GM12865 (cell line): Measurements from ENCODE around the gene AGFG2.
"Not testable (repeated sequence)": the region's sequence is repeated elsewhere in the genome, so short reads cannot be mapped to it uniquely, and the experiment has no call there.

ENCODE experiments used
- DNase-seq: peaks from one replicate; pipeline ENCODE4 v3.0.0; 2010; ENCODE audit warnings: low read depth
- H3K4me3 ChIP-seq: 2 replicates; pipeline ENCODE4 v1.5.1; 2011; ENCODE audit warnings: mild to moderate bottlenecking, low read depth, low read length, control low read depth
- TF ChIP-seq, protein P1 (sequence below): IDR thresholded peaks from 2 replicates; pipeline ENCODE4 v1.5.1; 2011; ENCODE audit warnings: low read length, control low read depth, low read depth, inconsistent platforms; ENCODE audit not compliant: insufficient read depth; ENCODE audit errors: missing control alignments

AGFG2 gene

DNA sequence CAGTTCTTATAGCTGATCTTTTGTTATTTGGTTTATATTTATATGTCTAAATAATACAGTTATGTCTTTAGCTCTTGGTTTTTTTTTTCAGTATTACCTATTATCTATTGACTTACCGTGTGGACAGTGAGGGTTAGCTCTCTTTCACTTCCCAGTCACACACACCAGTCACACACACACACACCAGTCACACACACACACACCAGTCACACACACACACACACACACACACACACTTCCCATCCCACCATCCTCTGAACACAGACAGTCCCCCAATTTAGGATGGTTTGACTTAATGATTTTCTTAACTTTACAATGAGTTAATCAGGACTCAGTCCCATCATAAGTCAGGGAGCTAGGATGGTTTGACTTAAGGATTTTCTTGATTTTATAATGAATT is 18.9 kb upstream of the AGFG2 start:
- peak; percentile 58 for DNase-seq
- TF ChIP-seq, protein P1, sequence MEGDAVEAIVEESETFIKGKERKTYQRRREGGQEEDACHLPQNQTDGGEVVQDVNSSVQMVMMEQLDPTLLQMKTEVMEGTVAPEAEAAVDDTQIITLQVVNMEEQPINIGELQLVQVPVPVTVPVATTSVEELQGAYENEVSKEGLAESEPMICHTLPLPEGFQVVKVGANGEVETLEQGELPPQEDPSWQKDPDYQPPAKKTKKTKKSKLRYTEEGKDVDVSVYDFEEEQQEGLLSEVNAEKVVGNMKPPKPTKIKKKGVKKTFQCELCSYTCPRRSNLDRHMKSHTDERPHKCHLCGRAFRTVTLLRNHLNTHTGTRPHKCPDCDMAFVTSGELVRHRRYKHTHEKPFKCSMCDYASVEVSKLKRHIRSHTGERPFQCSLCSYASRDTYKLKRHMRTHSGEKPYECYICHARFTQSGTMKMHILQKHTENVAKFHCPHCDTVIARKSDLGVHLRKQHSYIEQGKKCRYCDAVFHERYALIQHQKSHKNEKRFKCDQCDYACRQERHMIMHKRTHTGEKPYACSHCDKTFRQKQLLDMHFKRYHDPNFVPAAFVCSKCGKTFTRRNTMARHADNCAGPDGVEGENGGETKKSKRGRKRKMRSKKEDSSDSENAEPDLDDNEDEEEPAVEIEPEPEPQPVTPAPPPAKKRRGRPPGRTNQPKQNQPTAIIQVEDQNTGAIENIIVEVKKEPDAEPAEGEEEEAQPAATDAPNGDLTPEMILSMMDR, result no peak
- no peak overlapping the region for H3K4me3 ChIP-seq

GRCh38 chr7:100521076-100521475 is 17.9 kb upstream of the AGFG2 start:
- H3K4me3 ChIP-seq, result no peak overlapping the region
- DNase-seq, result no peak
- TF ChIP-seq, protein P1, result no peak

DNA sequence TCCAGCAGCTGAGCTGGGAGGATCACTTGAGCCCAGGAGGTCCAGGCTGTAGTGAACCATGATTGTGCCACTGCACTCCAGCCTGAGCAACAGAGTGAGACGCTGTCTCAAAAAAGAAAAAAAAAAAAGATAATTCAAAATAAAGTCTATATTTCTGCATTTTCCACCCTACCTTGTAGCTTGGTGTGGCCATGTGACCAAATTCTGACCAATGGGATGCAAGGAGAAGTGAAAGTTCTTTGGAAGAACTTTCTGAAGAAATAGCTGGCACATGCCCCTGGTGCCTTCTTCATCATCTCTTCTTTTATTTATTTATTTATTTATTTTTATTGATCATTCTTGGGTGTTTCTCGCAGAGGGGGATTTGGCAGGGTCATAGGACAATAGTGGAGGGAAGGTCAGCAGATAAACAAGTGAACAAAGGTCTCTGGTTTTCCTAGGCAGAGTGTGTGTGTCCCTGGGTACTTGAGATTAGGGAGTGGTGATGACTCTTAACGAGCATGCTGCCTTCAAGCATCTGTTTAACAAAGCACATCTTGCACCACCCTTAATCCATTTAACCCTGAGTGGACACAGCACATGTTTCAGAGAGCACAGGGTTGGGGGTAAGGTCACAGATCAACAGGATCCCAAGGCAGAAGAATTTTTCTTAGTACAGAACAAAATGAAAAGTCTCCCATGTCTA is 17.0 kb upstream of the AGFG2 start:
- not testable (repeated sequence) for DNase-seq, H3K4me3 ChIP-seq

GRCh38 chr7:100523192-100523591 is 15.8 kb upstream of the AGFG2 start:
- DNase-seq, H3K4me3 ChIP-seq: not testable (repeated sequence)

DNA sequence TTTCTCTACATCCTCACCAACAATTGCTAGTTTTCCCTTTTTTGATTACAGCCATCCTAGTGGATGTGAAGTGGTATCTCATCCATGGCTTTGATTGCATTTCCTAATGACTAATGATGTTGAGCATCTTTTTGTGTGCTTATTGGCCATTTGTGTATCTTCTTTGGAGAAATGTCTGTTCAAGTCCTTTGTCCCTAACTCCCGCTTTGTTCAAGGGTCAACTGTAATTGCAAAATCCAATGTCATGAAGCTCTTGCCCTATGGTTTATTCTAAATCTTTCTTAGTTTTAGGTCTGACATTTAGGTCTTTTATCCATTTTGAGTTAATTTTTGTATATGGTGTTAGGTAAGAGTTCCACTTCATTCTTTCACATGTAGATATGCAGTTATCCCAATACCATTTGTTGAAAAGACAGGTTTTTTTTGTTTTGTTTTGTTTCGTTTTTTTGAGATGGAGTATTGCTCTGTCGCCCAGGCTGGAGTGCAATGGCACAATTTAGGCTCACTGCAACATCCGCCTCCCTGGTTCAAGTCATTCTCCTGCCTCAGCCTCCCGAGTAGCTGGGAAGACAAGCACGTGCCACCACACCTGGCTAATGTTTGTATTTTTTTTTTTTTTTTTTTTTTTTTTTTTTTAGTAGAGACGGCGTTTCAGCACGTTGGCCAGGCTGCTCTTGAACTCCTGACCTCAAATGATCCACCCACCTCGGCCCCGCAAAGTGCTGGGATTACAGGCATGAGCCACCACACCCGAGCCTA is 10.7 kb upstream of the AGFG2 start:
- not testable (repeated sequence) for H3K4me3 ChIP-seq, DNase-seq

- H3K4me3 ChIP-seq, result no peak overlapping the region
- TF ChIP-seq, protein P1, result no peak
- DNase-seq, result no peak
These were observed 6.6 kb upstream of the AGFG2 start for GRCh38 chr7:100532165-100533022.

GRCh38 chr7:100535982-100536381 is 3.0 kb upstream of the AGFG2 start:
- not testable (repeated sequence) for H3K4me3 ChIP-seq, DNase-seq

GRCh38 chr7:100536695-100537094 is 2.3 kb upstream of the AGFG2 start:
- not testable (repeated sequence) for DNase-seq, H3K4me3 ChIP-seq

DNA sequence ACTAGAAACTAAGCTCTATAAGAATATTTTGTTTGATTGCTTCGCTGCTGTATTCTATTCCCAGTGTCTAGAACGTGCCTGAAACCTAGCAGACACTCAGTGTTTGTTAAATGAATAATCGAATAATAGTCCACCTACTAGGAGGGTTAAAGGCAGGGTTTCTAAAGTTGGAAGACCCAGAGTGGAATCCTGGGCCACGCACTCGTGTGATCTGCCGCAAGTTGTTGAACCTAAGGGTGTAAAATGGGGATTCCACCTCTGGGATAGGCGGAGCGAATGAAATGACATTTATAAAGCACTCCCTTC is 702 bp upstream of the AGFG2 start:
- no peak for DNase-seq
- TF ChIP-seq, protein P1, result no peak
- peak overlapping the region; percentile 87 for H3K4me3 ChIP-seq
